ENCODE data around the gene UPK3BL2.
"Not testable (repeated sequence)": the region's sequence is repeated elsewhere in the genome, so short reads cannot be mapped to it uniquely, and the experiment has no call there.

UPK3BL2 gene

DNA sequence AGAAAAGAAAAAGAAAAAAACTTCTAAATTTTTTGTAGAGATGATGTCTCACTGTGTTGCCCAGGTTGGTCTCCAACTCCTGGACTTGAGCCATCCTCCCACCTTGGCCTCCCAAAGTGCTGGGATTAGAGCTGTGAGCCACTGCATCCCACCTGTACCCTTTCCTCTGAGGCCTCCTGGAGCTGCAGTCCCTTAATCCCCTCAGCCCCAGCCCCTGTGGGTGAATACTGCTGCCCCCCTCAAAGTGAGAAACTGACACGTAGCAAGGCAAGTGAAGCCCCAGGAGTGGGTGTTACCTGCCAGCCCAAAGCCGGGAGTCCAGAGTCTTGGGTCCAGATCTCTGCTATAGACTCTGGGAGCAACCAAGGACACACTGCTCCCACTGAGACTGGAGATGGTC, 18.7 kb downstream of the UPK3BL2 start:
- not testable (repeated sequence) for H3K4me1 ChIP-seq (ENCODE audit: control insufficient read depth, insufficient read depth, low read length); H3K36me3 ChIP-seq (ENCODE audit: control insufficient read depth, insufficient read depth, low read length); H3K4me3 ChIP-seq (ENCODE audit: low read length); H3K27me3 ChIP-seq (ENCODE audit: control insufficient read depth, insufficient read depth, low read length); H3K9ac ChIP-seq (ENCODE audit: low read length); H3K9me3 ChIP-seq (ENCODE audit: control insufficient read depth, low read length)

DNA sequence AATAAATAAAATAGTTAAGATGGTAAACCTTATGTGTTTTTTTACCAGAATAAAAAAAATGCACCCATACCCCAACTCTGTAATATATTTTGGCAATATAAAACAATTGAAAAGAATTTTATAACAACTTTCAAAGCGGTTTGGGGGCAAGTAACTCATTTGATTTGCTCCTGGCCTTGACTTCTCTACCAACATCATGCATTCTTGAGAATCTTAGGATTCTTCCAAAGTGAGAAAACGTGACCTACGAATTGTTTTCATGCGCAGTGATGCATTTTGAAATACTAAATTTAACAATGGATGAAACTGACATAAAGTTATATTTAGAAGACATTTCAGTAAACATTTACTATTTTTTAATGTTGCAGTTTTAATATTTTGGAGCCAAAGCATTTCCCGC, 22.7 kb downstream of the UPK3BL2 start:
- not testable (repeated sequence) for H3K4me1 ChIP-seq (ENCODE audit: control insufficient read depth, insufficient read depth, low read length)

DNA sequence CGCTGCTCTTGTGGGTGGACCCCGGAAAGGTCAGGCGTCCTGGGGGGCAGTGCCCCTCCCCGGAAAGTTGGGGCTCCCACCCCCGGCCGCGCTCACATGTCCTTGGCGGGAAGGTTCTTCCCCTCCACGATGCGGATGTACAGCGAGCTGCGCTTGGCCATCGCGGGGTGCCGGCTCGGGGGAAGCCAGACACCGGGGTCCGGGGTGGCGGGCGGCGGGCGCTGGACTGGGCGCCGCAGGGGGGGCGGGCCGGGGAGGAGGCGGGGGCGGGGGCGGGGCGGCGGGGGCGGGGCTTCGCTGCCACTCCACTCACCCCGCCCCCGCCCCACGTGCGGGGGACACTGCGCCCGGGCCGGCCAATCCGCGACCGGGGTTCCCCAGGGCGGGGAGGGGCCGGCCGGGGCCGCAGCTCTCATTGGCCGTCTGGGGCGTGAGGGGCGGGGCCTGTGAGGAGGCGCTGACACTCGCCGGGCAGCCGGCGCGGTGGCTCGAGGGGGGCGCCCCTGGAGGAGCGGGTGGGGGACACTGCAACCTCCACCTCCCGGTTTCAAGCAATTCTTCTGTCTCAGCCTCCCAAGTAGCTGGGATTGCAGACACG, 25.8 kb downstream of the UPK3BL2 start, which contains the start of gene RASA4B:
Gene RASA4B (minus strand): TSS at position 228 of the 598 bp plus-strand sequence. CDS start 67 bp downstream, at position 161.
- H3K4me1 ChIP-seq (ENCODE audit: control insufficient read depth, insufficient read depth, low read length); H3K27me3 ChIP-seq (ENCODE audit: control insufficient read depth, insufficient read depth, low read length); H3K9me3 ChIP-seq (ENCODE audit: control insufficient read depth, low read length); H3K36me3 ChIP-seq (ENCODE audit: control insufficient read depth, insufficient read depth, low read length); H3K4me3 ChIP-seq (ENCODE audit: low read length); H3K9ac ChIP-seq (ENCODE audit: low read length): not testable (repeated sequence)

More for the DNA sequence above, 22.7 kb downstream of the UPK3BL2 start:
- H3K36me3 ChIP-seq (ENCODE audit: control insufficient read depth, insufficient read depth, low read length); H3K4me3 ChIP-seq (ENCODE audit: low read length); H3K9ac ChIP-seq (ENCODE audit: low read length); H3K27me3 ChIP-seq (ENCODE audit: control insufficient read depth, insufficient read depth, low read length); H3K9me3 ChIP-seq (ENCODE audit: control insufficient read depth, low read length): not testable (repeated sequence)

DNA sequence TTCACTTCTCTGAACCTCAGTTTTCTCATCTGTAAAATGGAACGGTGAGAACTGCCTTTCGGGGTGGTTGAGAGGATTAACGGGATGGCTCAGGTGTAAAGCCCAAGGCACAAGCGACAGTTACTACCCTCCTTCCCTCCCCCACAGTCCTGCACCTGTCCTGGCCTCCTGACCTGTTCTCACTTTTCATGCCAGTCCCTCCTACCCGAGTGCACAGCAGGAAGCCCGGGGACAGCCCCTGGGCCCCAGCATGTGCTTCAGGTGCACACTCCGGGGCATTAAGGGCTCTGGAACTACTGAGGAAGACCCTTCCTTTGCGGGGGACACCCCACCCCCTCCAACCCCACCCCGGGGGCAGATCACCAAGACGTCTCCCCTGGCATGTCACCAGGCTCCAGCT, 26.5 kb downstream of the UPK3BL2 start:
- not testable (repeated sequence) for H3K4me1 ChIP-seq (ENCODE audit: control insufficient read depth, insufficient read depth, low read length); H3K4me3 ChIP-seq (ENCODE audit: low read length); H3K27me3 ChIP-seq (ENCODE audit: control insufficient read depth, insufficient read depth, low read length); H3K9ac ChIP-seq (ENCODE audit: low read length); H3K9me3 ChIP-seq (ENCODE audit: control insufficient read depth, low read length); H3K36me3 ChIP-seq (ENCODE audit: control insufficient read depth, insufficient read depth, low read length)

DNA sequence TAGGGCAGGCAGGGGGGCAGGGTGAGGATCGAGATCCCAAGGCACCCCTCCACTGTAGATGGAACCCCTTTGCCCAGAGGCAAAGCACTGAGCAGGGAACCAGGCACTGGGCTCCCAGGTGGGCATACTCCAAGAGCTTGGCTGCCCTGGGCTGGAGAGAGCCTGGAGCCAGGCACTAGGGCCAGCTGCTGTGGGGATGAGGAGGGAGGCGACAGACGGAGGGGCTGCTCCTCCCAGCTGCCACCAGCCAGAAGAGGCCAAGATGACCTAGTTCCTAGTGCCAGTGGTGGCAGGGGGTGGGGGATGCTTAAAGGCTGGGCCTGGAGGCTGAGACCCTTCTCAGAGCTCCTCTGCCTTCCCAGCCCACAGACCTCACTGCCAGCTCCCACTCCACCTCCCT, 27.6 kb downstream of the UPK3BL2 start:
- H3K9ac ChIP-seq (ENCODE audit: low read length); H3K9me3 ChIP-seq (ENCODE audit: control insufficient read depth, low read length); H3K27me3 ChIP-seq (ENCODE audit: control insufficient read depth, insufficient read depth, low read length); H3K4me3 ChIP-seq (ENCODE audit: low read length); H3K36me3 ChIP-seq (ENCODE audit: control insufficient read depth, insufficient read depth, low read length); H3K4me1 ChIP-seq (ENCODE audit: control insufficient read depth, insufficient read depth, low read length): not testable (repeated sequence)

DNA sequence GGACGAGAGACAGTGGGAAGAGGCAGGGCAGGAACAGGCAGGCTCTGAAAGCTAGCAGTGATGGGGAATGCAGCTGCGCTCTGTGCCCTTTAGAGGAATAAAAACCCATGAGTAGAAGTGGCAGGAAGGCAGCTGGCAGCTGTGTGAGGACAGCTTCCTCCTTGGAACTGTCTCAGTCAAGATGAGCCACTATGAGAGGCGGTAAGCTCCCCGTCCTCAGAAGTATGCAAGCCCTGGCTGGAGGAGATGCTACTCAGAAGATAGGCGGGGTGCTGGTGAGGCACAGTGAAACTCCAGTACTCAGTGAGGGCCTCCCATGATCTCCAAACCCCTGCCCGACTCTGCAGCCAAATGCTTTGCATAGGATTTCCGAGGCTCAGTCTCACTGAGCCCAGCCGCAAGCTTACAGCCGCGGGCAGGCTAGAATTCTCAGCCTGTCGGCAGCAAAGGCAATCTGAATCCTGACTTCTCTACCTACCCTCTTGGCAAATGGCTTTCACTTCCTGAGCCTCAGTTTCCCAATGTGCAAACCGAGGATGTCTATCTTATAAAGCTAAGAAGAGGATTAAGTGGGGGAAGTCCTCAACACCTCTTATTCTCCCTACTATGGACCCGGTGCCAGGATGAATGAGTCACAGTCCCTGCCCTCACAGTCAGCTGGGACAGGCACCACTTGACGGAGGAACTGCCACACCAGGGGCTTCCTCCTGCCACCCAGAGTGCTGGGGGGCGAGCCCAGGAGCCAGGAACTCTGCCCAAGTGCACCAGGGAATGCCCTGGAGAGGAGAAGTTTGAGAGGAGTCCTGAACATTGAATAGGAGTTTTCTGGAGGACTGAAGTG, 28.4 kb downstream of the UPK3BL2 start:
- H3K4me1 ChIP-seq (ENCODE audit: control insufficient read depth, insufficient read depth, low read length); H3K4me3 ChIP-seq (ENCODE audit: low read length); H3K9ac ChIP-seq (ENCODE audit: low read length); H3K36me3 ChIP-seq (ENCODE audit: control insufficient read depth, insufficient read depth, low read length); H3K9me3 ChIP-seq (ENCODE audit: control insufficient read depth, low read length); H3K27me3 ChIP-seq (ENCODE audit: control insufficient read depth, insufficient read depth, low read length): not testable (repeated sequence)

DNA sequence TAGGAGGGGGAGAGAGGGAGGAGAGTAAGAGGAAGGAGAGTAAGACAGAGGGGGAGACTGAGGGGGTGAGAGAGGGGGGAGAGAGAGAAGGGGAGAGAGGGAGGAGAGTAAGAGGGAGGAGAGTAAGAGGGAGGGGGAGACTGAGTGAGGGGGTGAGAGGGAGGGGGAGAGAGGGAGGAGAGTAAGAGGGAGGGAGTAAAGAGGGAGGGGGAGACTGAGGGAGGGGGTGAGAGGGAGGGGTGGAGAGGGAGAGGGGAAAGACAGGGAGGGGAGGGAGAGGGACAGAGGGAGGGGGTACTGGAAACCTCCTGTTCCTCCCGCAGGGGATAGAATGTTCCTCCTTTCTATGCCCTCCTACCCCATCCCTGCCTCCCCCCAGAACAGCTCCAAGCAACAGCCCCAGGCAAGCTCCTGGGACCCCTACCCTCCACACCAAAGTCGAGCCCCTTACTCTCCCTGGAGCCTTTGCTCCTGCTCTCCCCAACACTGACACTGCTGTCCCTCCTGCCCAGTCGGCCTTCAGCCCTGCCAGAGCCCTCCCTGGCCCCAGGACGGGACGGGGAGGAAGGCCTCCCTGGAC, 30.8 kb downstream of the UPK3BL2 start:
- not testable (repeated sequence) for H3K4me3 ChIP-seq (ENCODE audit: low read length); H3K9ac ChIP-seq (ENCODE audit: low read length); H3K4me1 ChIP-seq (ENCODE audit: control insufficient read depth, insufficient read depth, low read length); H3K27me3 ChIP-seq (ENCODE audit: control insufficient read depth, insufficient read depth, low read length); H3K9me3 ChIP-seq (ENCODE audit: control insufficient read depth, low read length); H3K36me3 ChIP-seq (ENCODE audit: control insufficient read depth, insufficient read depth, low read length)

DNA sequence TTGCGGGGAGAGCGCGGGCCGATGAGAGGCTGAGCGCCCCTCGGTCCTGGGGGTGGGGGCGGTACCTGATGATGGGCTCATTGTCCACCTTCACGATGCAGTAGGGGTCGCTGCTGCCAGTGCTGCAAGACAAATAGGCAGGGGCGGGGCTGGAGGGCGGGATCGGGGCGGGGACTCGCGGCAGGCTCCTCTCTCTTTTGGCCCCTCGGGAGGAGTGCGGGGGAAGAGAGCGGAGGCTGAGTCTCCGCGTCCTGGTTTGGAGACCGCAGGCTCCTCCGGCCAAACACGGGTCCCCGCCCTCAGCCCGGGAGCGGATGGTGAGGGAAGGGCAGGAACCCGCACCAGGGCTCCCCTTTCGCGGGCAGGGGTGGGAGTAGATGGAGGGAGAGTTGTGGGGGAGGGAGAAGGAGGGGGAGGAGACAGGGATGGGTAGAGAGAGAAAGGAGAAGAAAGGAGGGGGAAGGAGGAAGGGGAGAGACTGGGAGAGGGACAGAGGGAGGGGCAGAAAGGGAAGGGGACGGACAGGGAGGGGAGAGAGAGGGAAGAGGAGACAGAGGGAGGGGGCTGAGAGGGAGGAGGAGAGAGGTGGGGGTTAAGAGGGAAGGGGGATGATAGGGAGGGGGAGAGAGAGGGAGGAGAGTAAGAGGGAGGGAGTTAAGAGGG, 31.5 kb downstream of the UPK3BL2 start:
- H3K4me1 ChIP-seq (ENCODE audit: control insufficient read depth, insufficient read depth, low read length); H3K27me3 ChIP-seq (ENCODE audit: control insufficient read depth, insufficient read depth, low read length); H3K36me3 ChIP-seq (ENCODE audit: control insufficient read depth, insufficient read depth, low read length); H3K9me3 ChIP-seq (ENCODE audit: control insufficient read depth, low read length); H3K4me3 ChIP-seq (ENCODE audit: low read length); H3K9ac ChIP-seq (ENCODE audit: low read length): not testable (repeated sequence)

DNA sequence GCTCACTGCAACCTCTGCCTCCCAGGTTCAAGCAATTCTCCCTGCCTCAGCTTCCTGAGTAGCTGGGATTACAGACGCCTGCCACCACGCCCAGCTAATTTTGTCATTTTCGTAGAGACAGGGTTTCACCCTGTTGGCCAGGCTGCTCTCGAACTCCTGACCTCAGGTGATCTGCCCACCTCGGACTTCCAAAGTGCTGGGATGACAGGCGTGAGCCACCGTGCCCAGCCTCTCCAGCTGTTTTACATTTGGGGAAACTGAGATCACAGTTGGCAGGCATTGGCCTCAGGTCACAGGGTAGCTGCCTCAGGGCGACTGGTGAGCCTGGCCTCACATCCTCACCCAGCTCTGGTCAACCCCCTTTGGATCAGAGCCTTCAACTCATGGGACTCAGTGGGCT, 32.9 kb downstream of the UPK3BL2 start:
- not testable (repeated sequence) for H3K9ac ChIP-seq (ENCODE audit: low read length); H3K27me3 ChIP-seq (ENCODE audit: control insufficient read depth, insufficient read depth, low read length); H3K36me3 ChIP-seq (ENCODE audit: control insufficient read depth, insufficient read depth, low read length); H3K4me1 ChIP-seq (ENCODE audit: control insufficient read depth, insufficient read depth, low read length); H3K9me3 ChIP-seq (ENCODE audit: control insufficient read depth, low read length); H3K4me3 ChIP-seq (ENCODE audit: low read length)

DNA sequence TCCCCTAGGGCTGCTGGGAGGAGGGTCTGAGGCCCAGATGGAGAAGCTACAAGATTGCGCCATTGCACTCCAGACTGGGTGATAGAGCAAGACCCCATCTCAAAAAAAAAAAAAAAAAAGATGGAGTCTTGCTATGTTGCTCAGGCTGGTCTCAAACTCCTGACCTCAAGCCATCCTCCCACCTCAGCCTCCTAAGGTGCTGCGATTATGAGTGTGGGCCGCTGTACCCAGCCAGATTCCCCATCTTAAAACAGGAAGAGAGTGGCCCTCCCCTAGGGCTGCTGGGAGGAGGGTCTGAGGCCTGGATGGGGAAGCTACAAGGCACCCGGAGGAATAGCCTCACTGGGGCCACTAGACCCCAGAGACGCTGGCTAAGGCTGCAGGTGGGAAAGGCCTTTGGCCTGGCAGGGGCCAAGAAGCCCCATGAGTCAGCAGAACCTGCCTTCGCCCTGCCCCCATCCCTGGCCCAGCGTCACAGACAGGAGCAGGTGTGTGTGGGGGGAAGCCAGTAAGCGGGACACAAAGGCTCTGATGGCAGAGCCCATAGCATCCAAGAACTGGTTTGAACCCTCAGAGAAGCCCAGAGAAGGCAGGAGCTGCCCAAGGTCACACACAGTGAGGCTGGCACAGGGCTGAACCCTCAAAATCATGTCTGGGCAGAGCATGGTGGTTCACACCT, 35.9 kb downstream of the UPK3BL2 start:
- not testable (repeated sequence) for H3K27me3 ChIP-seq (ENCODE audit: control insufficient read depth, insufficient read depth, low read length); H3K4me1 ChIP-seq (ENCODE audit: control insufficient read depth, insufficient read depth, low read length); H3K9me3 ChIP-seq (ENCODE audit: control insufficient read depth, low read length); H3K36me3 ChIP-seq (ENCODE audit: control insufficient read depth, insufficient read depth, low read length); H3K4me3 ChIP-seq (ENCODE audit: low read length); H3K9ac ChIP-seq (ENCODE audit: low read length)

DNA sequence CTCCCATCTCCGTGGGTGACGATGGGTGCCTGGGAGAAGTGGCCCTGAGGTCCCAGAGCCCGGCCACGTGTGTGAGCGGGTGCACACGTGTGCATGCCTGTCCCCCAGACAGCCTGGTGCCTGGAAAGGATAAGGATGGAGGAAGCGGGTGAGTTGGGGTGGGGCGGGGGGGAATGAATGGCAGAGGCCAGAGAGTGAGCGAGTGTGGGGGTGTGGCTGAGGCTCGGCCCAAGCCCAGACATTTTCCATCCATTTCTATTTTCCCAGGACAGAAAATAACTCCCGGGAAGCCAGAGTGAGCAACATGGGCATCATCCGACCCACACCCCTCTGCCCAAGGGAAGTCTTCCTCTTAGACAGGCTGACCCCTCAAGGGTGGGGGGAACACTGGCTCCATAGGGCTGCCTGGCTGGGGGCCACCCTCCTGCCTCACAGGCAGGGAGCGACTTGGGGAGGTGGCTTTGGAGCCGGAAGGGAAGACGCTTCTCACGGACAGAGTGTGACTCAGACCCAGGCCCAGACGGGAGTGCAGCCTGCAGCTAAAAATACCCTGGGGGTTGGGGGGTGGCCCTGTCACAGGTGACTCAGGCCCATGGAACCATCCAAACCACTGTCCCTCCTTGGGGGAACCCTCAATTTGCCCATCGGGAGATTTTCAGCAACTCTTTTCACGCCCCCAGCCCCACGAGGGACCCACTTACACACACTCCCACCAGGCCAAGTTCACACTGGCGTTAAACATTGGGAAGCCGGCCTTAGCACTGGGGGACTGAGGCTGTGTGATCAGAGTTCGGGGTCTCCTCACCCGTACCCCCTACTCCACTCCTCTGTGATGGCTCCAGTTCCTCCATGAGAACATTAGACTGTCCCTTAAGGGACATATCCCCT, 38.0 kb downstream of the UPK3BL2 start:
- not testable (repeated sequence) for H3K9me3 ChIP-seq (ENCODE audit: control insufficient read depth, low read length); H3K9ac ChIP-seq (ENCODE audit: low read length); H3K36me3 ChIP-seq (ENCODE audit: control insufficient read depth, insufficient read depth, low read length); H3K4me3 ChIP-seq (ENCODE audit: low read length); H3K4me1 ChIP-seq (ENCODE audit: control insufficient read depth, insufficient read depth, low read length); H3K27me3 ChIP-seq (ENCODE audit: control insufficient read depth, insufficient read depth, low read length)
